PFSK-1 (cell line): ENCODE results near the gene CNTFR.

Experiments
- FOXP2 ChIP-seq: optimal IDR thresholded peaks from 2 replicates; pipeline ENCODE3; 2011; ENCODE audit warnings: borderline replicate concordance, control low read depth, inconsistent platforms; ENCODE audit not compliant: insufficient read depth; ENCODE audit errors: extremely low read length, extremely low read depth
- POLR2AphosphoS5 ChIP-seq: IDR thresholded peaks from 2 replicates; pipeline ENCODE4 v1.6.1; 2012; ENCODE audit warnings: low read depth, mild to moderate bottlenecking, control low read depth, low read length, moderate library complexity
- REST ChIP-seq, 2 experiments: IDR thresholded peaks; 2 replicates each; pipeline versions ENCODE4 v1.6.1 to v1.8.0; 2011 to 2012; ENCODE audit warnings: low read depth in 2 of 2, low read length in 2 of 2, control low read depth in 1 of 2, inconsistent platforms in 1 of 2, mild to moderate bottlenecking in 1 of 2, moderate library complexity in 1 of 2; ENCODE audit not compliant: insufficient read depth in 1 of 2
- SIN3A ChIP-seq: IDR thresholded peaks from 2 replicates; pipeline ENCODE4 v1.6.1; 2012; ENCODE audit warnings: mild to moderate bottlenecking, low read length, moderate library complexity, borderline replicate concordance; ENCODE audit not compliant: insufficient read depth
- TAF1 ChIP-seq: IDR thresholded peaks from 2 replicates; pipeline ENCODE4 v1.6.1; 2012; ENCODE audit warnings: low read length, control low read depth, borderline replicate concordance; ENCODE audit not compliant: insufficient read depth

Gene CNTFR

GRCh38 chr9:34576597-34577399, 12.7 kb downstream of the CNTFR start:
- TF ChIP-seq REST (IDR thresholded peaks at IDR 0.05; ENCODE audit: insufficient read depth in 1 of 2, low read depth in 2 of 2, low read length in 2 of 2) (peak; percentile 71 to 79), TAF1 (no peak)

- TF ChIP-seq TAF1 (no peak), FOXP2 (no peak), POLR2AphosphoS5 (no peak), SIN3A (no peak), REST (IDR thresholded peaks at IDR 0.05; ENCODE audit: insufficient read depth in 1 of 2, low read depth in 2 of 2, low read length in 2 of 2) (no peak)
These were observed 13.5 kb downstream of the CNTFR start for GRCh38 chr9:34575862-34576596.

- TF ChIP-seq SIN3A, result no peak
- TF ChIP-seq REST (IDR thresholded peaks at IDR 0.05; ENCODE audit: insufficient read depth in 1 of 2, low read depth in 2 of 2, low read length in 2 of 2), result no peak
- TF ChIP-seq POLR2AphosphoS5, result no peak
- TF ChIP-seq TAF1, result no peak
These were observed 14.3 kb downstream of the CNTFR start for GRCh38 chr9:34575241-34575640.

GRCh38 chr9:34574571-34574970, 15.0 kb downstream of the CNTFR start:
- TF ChIP-seq FOXP2 (no peak), SIN3A (no peak), TAF1 (no peak), POLR2AphosphoS5 (no peak), REST (IDR thresholded peaks at IDR 0.05; ENCODE audit: insufficient read depth in 1 of 2, low read depth in 2 of 2, low read length in 2 of 2) (no peak)
